HEK293 (cell line): ENCODE results near the gene ZNF467.

Experiments
- CTCF ChIA-PET: fragments of 350-600 bp; formaldehyde crosslinking; extraction: SDS; loops from one replicate; lab custom pipeline; 2021; ENCODE audit warnings: antibody characterized with exemption; lab: Yijun Ruan, JAX
- POLR2A ChIA-PET: fragments of 300-600 bp; formaldehyde crosslinking; extraction: SDS; loops from one replicate; lab custom pipeline; 2020; ENCODE audit warnings: antibody characterized with exemption, inconsistent platforms; lab: Yijun Ruan, JAX
- H3K27ac ChIP-seq: fragments of 200-500 bp; sonication (Bioruptor generic); 2 replicates; pipeline ENCODE4 v1.5.1; 2014; ENCODE audit warnings: low read depth, low read length, control low read depth, inconsistent platforms; ENCODE audit errors: extremely low read depth
- H3K36me3 ChIP-seq, 2 experiments: fragments of 200-500 bp in 1 of 2; sonication (Bioruptor generic) in 1 of 2; 1 replicate in 1 of 2; 2 replicates in 1 of 2; pipeline ENCODE4 v1.5.1; 2014 to 2017; ENCODE audit warnings: inconsistent platforms in 2 of 2, low read length in 2 of 2; ENCODE audit not compliant: control insufficient read depth in 2 of 2, insufficient read depth in 1 of 2
- H3K4me1 ChIP-seq: fragments of 200-500 bp; sonication (Bioruptor generic); 2 replicates; pipeline ENCODE4 v1.5.1; 2014; ENCODE audit warnings: mild to moderate bottlenecking, low read length, inconsistent platforms; ENCODE audit not compliant: control insufficient read depth, insufficient read depth
- H3K4me3 ChIP-seq: 2 replicates; pipeline ENCODE4 v1.5.1; 2011; ENCODE audit warnings: low read depth, mild to moderate bottlenecking, control low read depth, low read length, moderate library complexity
- H3K9me3 ChIP-seq: fragments of 200-500 bp; sonication (Bioruptor generic); 2 replicates; pipeline ENCODE4 v1.5.1; 2014; ENCODE audit warnings: low read depth, low read length, inconsistent platforms; ENCODE audit not compliant: control insufficient read depth, insufficient read depth
- EGR2 ChIP-seq: fragments of 450-650 bp; formaldehyde crosslinking; IDR thresholded peaks from 2 replicates; pipeline ENCODE4 v1.5.1; 2016; ENCODE audit warnings: low read depth, missing biosample characterization, missing genetic modification characterization
- ELK4 ChIP-seq: IDR thresholded peaks from 2 replicates; pipeline ENCODE4 v1.6.1; 2011; ENCODE audit warnings: mild to moderate bottlenecking, low read depth, low read length, borderline replicate concordance
- FEZF1 ChIP-seq: fragments of 450-650 bp; formaldehyde crosslinking; IDR thresholded peaks from 2 replicates; pipeline ENCODE4 v1.5.1; 2016; ENCODE audit warnings: missing biosample characterization, missing genetic modification characterization
- GLIS1 ChIP-seq: fragments of 450-650 bp; formaldehyde crosslinking; IDR thresholded peaks from 2 replicates; pipeline ENCODE4 v1.5.1; 2016; ENCODE audit warnings: missing biosample characterization, missing genetic modification characterization
- KLF16 ChIP-seq: fragments of 450-650 bp; formaldehyde crosslinking; IDR thresholded peaks from 2 replicates; pipeline ENCODE4 v1.5.1; 2017; ENCODE audit warnings: missing biosample characterization, missing genetic modification characterization
- OVOL3 ChIP-seq: fragments of 450-650 bp; formaldehyde crosslinking; IDR thresholded peaks from 2 replicates; pipeline ENCODE4 v1.5.1; 2016; ENCODE audit warnings: missing biosample characterization, missing genetic modification characterization
- SALL2 ChIP-seq: fragments of 450-650 bp; formaldehyde crosslinking; IDR thresholded peaks from 2 replicates; pipeline ENCODE4 v1.5.0; 2017; ENCODE audit warnings: missing biosample characterization, mild to moderate bottlenecking, missing genetic modification characterization, borderline replicate concordance
- SETDB1 ChIP-seq: IDR thresholded peaks from one replicate; pipeline ENCODE4 v1.6.1; 2017; ENCODE audit warnings: mild to moderate bottlenecking, low read length, moderate library complexity, mixed read lengths; ENCODE audit not compliant: insufficient read length
- ZBTB20 ChIP-seq: fragments of 450-650 bp; formaldehyde crosslinking; IDR thresholded peaks from 2 replicates; pipeline ENCODE4 v1.5.1; 2016; ENCODE audit warnings: missing biosample characterization, missing genetic modification characterization
- ZBTB8A ChIP-seq: fragments of 450-650 bp; formaldehyde crosslinking; IDR thresholded peaks from 2 replicates; pipeline ENCODE4 v1.5.1; 2016; ENCODE audit warnings: missing biosample characterization, missing genetic modification characterization
- ZFP69B ChIP-seq: fragments of 450-650 bp; formaldehyde crosslinking; IDR thresholded peaks from 2 replicates; pipeline ENCODE4 v1.5.1; 2016; ENCODE audit warnings: missing biosample characterization, missing genetic modification characterization
- ZNF155 ChIP-seq: fragments of 450-650 bp; formaldehyde crosslinking; IDR thresholded peaks from 2 replicates; pipeline ENCODE4 v1.5.1; 2016; ENCODE audit warnings: missing biosample characterization, missing genetic modification characterization
- ZNF169 ChIP-seq: fragments of 450-650 bp; formaldehyde crosslinking; IDR thresholded peaks from 2 replicates; pipeline ENCODE4 v1.5.1; 2016; ENCODE audit warnings: missing biosample characterization, missing genetic modification characterization
- ZNF248 ChIP-seq: fragments of 450-650 bp; formaldehyde crosslinking; IDR thresholded peaks from 2 replicates; pipeline ENCODE4 v1.5.1; 2017; ENCODE audit warnings: missing biosample characterization, missing genetic modification characterization
- ZNF335 ChIP-seq: fragments of 450-650 bp; formaldehyde crosslinking; conservative IDR thresholded peaks from 2 replicates; pipeline ENCODE4 v1.5.1; 2016; ENCODE audit warnings: missing biosample characterization, missing genetic modification characterization
- ZNF394 ChIP-seq: fragments of 450-650 bp; formaldehyde crosslinking; IDR thresholded peaks from 2 replicates; pipeline ENCODE4 v1.5.1; 2016; ENCODE audit warnings: missing biosample characterization, missing genetic modification characterization, mild to moderate bottlenecking, moderate library complexity, borderline replicate concordance
- ZNF561 ChIP-seq: fragments of 450-650 bp; IDR thresholded peaks from 2 replicates; pipeline ENCODE4 v1.5.1; 2018; ENCODE audit warnings: missing biosample characterization, missing genetic modification characterization, borderline replicate concordance
- ZNF621 ChIP-seq: fragments of 450-650 bp; formaldehyde crosslinking; IDR thresholded peaks from 2 replicates; pipeline ENCODE4 v1.5.1; 2017; ENCODE audit warnings: missing biosample characterization, missing genetic modification characterization
- ZNF654 ChIP-seq: fragments of 450-650 bp; formaldehyde crosslinking; IDR thresholded peaks from 2 replicates; pipeline ENCODE4 v1.5.1; 2016; ENCODE audit warnings: low read depth, missing biosample characterization, missing genetic modification characterization
- ZNF658 ChIP-seq: fragments of 450-650 bp; formaldehyde crosslinking; IDR thresholded peaks from 2 replicates; pipeline ENCODE4; 2016; ENCODE audit warnings: missing biosample characterization, missing genetic modification characterization
- TF ChIP-seq, protein P1 (sequence below): sonication (generic); formaldehyde crosslinking; IDR thresholded peaks from 2 replicates; pipeline ENCODE4 v1.8.1; 2022; ENCODE audit warnings: mild to moderate bottlenecking, moderate library complexity, missing genetic modification reagents
- TF ChIP-seq, protein P2 (sequence below): fragments of 450-650 bp; formaldehyde crosslinking; IDR thresholded peaks from 2 replicates; pipeline ENCODE4 v1.5.1; 2016; ENCODE audit warnings: missing biosample characterization, missing genetic modification characterization
- TF ChIP-seq, protein P3 (sequence below): fragments of 450-650 bp; formaldehyde crosslinking; conservative IDR thresholded peaks from 2 replicates; pipeline ENCODE4 v1.5.1; 2016; ENCODE audit warnings: low read depth, missing biosample characterization, missing genetic modification characterization

The ZNF467 gene

GRCh38 chr7:149729586-149729982 is 43.8 kb downstream of the ZNF467 start:
- TF ChIP-seq ELK4 (no peak), ZNF248 (tag by site-specific recombination) (no peak), ZNF335 (tag by site-specific recombination) (no peak), ZBTB20 (tag by site-specific recombination) (no peak), ZNF169 (tag by site-specific recombination) (no peak), KLF16 (tag by site-specific recombination) (no peak), FEZF1 (tag by site-specific recombination) (no peak), ZNF155 (no peak), ZNF658 (tag by site-specific recombination) (no peak), OVOL3 (tag by site-specific recombination) (no peak), ZNF561 (tag by site-specific recombination) (no peak), ZNF654 (tag by site-specific recombination) (no peak), EGR2 (tag by site-specific recombination) (no peak), ZNF394 (tag by site-specific recombination) (no peak), ZFP69B (tag by site-specific recombination) (no peak), SALL2 (no peak)
- TF ChIP-seq, protein P1, sequence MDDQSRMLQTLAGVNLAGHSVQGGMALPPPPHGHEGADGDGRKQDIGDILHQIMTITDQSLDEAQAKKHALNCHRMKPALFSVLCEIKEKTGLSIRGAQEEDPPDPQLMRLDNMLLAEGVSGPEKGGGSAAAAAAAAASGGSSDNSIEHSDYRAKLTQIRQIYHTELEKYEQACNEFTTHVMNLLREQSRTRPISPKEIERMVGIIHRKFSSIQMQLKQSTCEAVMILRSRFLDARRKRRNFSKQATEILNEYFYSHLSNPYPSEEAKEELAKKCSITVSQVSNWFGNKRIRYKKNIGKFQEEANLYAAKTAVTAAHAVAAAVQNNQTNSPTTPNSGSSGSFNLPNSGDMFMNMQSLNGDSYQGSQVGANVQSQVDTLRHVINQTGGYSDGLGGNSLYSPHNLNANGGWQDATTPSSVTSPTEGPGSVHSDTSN (CRISPR knock-in tag) = no peak
- TF ChIP-seq, protein P2, sequence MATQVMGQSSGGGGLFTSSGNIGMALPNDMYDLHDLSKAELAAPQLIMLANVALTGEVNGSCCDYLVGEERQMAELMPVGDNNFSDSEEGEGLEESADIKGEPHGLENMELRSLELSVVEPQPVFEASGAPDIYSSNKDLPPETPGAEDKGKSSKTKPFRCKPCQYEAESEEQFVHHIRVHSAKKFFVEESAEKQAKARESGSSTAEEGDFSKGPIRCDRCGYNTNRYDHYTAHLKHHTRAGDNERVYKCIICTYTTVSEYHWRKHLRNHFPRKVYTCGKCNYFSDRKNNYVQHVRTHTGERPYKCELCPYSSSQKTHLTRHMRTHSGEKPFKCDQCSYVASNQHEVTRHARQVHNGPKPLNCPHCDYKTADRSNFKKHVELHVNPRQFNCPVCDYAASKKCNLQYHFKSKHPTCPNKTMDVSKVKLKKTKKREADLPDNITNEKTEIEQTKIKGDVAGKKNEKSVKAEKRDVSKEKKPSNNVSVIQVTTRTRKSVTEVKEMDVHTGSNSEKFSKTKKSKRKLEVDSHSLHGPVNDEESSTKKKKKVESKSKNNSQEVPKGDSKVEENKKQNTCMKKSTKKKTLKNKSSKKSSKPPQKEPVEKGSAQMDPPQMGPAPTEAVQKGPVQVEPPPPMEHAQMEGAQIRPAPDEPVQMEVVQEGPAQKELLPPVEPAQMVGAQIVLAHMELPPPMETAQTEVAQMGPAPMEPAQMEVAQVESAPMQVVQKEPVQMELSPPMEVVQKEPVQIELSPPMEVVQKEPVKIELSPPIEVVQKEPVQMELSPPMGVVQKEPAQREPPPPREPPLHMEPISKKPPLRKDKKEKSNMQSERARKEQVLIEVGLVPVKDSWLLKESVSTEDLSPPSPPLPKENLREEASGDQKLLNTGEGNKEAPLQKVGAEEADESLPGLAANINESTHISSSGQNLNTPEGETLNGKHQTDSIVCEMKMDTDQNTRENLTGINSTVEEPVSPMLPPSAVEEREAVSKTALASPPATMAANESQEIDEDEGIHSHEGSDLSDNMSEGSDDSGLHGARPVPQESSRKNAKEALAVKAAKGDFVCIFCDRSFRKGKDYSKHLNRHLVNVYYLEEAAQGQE (tag by site-specific recombination) = no peak
- Histone ChIP-seq H3K4me3 (no peak overlapping the region), H3K27ac (no peak overlapping the region), H3K9me3 (no peaks in the 10 kb centered on the region), H3K36me3 (peaks cover 0 to 97% of the 10 kb centered on the region in 2 experiments; a peak in 2 of 3 replicates), H3K4me1 (no peaks in the 10 kb centered on the region)
- POLR2A ChIA-PET = no interaction called here
- CTCF ChIA-PET = interaction anchor here (0.6 to 1.4 kb wide), 2 partner anchors 53 to 67 kb away, joined by 3 to 4 read pairs; no protein-coding TSS in a partner anchor

GRCh38 chr7:149728491-149729375 is 44.7 kb downstream of the ZNF467 start:
- Histone ChIP-seq H3K4me1 (no peaks in the 10 kb centered on the region), H3K9me3 (no peaks in the 10 kb centered on the region), H3K27ac (no peak overlapping the region), H3K4me3 (no peak overlapping the region), H3K36me3 (peaks cover 0 to 97% of the 10 kb centered on the region in 2 experiments; a peak in 2 of 3 replicates)
- POLR2A ChIA-PET = no interaction called here
- CTCF ChIA-PET = no interaction called here
- no peak for TF ChIP-seq SETDB1
- TF ChIP-seq EGR2 (tag by site-specific recombination) = peak; percentile 38; the same call in 1 of the 2 replicates
- no peak for TF ChIP-seq ZNF621
- TF ChIP-seq, protein P3, sequence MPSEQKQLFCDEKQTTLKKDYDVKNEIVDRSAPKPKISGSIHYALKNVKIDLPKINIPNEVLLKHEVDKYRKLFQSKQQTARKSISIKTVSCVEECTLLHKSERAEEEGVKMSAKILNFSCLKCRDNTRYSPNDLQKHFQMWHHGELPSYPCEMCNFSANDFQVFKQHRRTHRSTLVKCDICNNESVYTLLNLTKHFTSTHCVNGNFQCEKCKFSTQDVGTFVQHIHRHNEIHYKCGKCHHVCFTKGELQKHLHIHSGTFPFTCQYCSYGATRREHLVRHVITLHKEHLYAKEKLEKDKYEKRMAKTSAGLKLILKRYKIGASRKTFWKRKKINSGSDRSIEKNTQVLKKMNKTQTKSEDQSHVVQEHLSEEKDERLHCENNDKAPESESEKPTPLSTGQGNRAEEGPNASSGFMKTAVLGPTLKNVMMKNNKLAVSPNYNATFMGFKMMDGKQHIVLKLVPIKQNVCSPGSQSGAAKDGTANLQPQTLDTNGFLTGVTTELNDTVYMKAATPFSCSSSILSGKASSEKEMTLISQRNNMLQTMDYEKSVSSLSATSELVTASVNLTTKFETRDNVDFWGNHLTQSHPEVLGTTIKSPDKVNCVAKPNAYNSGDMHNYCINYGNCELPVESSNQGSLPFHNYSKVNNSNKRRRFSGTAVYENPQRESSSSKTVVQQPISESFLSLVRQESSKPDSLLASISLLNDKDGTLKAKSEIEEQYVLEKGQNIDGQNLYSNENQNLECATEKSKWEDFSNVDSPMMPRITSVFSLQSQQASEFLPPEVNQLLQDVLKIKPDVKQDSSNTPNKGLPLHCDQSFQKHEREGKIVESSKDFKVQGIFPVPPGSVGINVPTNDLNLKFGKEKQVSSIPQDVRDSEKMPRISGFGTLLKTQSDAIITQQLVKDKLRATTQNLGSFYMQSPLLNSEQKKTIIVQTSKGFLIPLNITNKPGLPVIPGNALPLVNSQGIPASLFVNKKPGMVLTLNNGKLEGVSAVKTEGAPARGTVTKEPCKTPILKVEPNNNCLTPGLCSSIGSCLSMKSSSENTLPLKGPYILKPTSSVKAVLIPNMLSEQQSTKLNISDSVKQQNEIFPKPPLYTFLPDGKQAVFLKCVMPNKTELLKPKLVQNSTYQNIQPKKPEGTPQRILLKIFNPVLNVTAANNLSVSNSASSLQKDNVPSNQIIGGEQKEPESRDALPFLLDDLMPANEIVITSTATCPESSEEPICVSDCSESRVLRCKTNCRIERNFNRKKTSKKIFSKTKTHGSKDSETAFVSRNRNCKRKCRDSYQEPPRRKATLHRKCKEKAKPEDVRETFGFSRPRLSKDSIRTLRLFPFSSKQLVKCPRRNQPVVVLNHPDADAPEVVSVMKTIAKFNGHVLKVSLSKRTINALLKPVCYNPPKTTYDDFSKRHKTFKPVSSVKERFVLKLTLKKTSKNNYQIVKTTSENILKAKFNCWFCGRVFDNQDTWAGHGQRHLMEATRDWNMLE (tag by site-specific recombination) = no peak
- TF ChIP-seq GLIS1 = peak; percentile 30; the same call in 1 of the 2 replicates
- TF ChIP-seq ZBTB8A = no peak
